ENCODE results near the gene RFWD3.

- TF ChIP-seq CTCF (IDR thresholded peaks at IDR 0.05 in 8 of 11, conservative IDR thresholded peaks at IDR 0.05 in 3 of 11) (no peak), POLR2A (IDR thresholded peaks at IDR 0.05) (no peak), POLR2AphosphoS5 (IDR thresholded peaks at IDR 0.05) (no peak)
Observed at GRCh38 chr16:74608944-74609343, 57.7 kb downstream of the RFWD3 start.
